ENCODE measurements around the gene OTOA. TPM values are rescaled to one million over a fixed set of nuclear protein-coding genes. Genes with fewer than 3 reads are reported as not detected.

The OTOA gene
- total and polyA plus RNA-seq, 2 of the 13 experiments (the other 11 are each of a cell fraction or from before 2014, with no cell fraction given) = 0.05 to 0.15 TPM

DNA sequence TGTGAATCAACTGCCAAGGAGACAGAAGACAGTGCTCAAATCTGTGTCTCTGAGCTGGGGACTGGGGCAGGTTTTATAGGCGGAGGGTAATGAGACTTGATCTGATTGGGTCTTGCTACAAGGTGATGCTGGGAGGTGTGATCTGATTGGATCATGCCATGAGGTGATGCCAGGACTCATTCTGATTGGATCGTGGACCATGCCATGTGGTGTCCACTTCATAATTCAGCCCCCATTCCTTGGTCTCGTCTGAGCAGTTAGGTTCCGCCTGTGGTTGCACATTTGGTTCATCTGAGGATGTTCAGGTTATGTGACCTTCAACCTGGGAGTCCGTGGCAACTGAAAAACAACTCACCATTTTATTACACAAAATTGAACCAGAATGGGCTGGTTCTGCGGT, 41.0 kb downstream of the OTOA start:
- BruUV-seq (replicated peaks) = no TSS peak
- 39% methylated on average over 6 of the region's 6 CpGs for WGBS (ENCODE audit: low lambda C conversion rate)
- FAIRE-seq = no peak
- TF ChIP-seq ZNF331 (CRISPR knock-in tag; IDR thresholded peaks at IDR 0.05) (no peak), ZNF143 (CRISPR knock-in tag; IDR thresholded peaks at IDR 0.05) (no peak), GPN1 (CRISPR knock-in tag; IDR thresholded peaks at IDR 0.05; ENCODE audit: borderline replicate concordance) (no peak), HOXA5 (CRISPR knock-in tag; IDR thresholded peaks at IDR 0.05) (no peak), FOXJ3 (CRISPR knock-in tag; IDR thresholded peaks at IDR 0.05; ENCODE audit: borderline replicate concordance) (no peak), STAG1 (CRISPR knock-in tag; IDR thresholded peaks at IDR 0.05) (no peak), RELA (CRISPR knock-in tag; IDR thresholded peaks at IDR 0.05) (no peak), ZZZ3 (CRISPR knock-in tag; IDR thresholded peaks at IDR 0.05; ENCODE audit: borderline replicate concordance) (no peak), HNF4G (IDR thresholded peaks at IDR 0.05; ENCODE audit: borderline replicate concordance, low read depth, low read length) (no peak), HNF4G (CRISPR knock-in tag; IDR thresholded peaks at IDR 0.05; ENCODE audit: borderline replicate concordance, low read depth) (no peak)
- TF ChIP-seq, protein P1, sequence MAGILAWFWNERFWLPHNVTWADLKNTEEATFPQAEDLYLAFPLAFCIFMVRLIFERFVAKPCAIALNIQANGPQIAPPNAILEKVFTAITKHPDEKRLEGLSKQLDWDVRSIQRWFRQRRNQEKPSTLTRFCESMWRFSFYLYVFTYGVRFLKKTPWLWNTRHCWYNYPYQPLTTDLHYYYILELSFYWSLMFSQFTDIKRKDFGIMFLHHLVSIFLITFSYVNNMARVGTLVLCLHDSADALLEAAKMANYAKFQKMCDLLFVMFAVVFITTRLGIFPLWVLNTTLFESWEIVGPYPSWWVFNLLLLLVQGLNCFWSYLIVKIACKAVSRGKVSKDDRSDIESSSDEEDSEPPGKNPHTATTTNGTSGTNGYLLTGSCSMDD (CRISPR knock-in tag; IDR thresholded peaks at IDR 0.05) = no peak
- TF ChIP-seq, protein P2, sequence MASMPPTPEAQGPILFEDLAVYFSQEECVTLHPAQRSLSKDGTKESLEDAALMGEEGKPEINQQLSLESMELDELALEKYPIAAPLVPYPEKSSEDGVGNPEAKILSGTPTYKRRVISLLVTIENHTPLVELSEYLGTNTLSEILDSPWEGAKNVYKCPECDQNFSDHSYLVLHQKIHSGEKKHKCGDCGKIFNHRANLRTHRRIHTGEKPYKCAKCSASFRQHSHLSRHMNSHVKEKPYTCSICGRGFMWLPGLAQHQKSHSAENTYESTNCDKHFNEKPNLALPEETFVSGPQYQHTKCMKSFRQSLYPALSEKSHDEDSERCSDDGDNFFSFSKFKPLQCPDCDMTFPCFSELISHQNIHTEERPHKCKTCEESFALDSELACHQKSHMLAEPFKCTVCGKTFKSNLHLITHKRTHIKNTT (CRISPR knock-in tag; IDR thresholded peaks at IDR 0.05) = no peak
- TF ChIP-seq, protein P3, sequence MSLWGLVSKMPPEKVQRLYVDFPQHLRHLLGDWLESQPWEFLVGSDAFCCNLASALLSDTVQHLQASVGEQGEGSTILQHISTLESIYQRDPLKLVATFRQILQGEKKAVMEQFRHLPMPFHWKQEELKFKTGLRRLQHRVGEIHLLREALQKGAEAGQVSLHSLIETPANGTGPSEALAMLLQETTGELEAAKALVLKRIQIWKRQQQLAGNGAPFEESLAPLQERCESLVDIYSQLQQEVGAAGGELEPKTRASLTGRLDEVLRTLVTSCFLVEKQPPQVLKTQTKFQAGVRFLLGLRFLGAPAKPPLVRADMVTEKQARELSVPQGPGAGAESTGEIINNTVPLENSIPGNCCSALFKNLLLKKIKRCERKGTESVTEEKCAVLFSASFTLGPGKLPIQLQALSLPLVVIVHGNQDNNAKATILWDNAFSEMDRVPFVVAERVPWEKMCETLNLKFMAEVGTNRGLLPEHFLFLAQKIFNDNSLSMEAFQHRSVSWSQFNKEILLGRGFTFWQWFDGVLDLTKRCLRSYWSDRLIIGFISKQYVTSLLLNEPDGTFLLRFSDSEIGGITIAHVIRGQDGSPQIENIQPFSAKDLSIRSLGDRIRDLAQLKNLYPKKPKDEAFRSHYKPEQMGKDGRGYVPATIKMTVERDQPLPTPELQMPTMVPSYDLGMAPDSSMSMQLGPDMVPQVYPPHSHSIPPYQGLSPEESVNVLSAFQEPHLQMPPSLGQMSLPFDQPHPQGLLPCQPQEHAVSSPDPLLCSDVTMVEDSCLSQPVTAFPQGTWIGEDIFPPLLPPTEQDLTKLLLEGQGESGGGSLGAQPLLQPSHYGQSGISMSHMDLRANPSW (CRISPR knock-in tag; IDR thresholded peaks at IDR 0.05; ENCODE audit: borderline replicate concordance) = no peak
- TF ChIP-seq, protein P4, sequence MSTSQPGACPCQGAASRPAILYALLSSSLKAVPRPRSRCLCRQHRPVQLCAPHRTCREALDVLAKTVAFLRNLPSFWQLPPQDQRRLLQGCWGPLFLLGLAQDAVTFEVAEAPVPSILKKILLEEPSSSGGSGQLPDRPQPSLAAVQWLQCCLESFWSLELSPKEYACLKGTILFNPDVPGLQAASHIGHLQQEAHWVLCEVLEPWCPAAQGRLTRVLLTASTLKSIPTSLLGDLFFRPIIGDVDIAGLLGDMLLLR (CRISPR knock-in tag; IDR thresholded peaks at IDR 0.05) = no peak
- TF ChIP-seq, protein P5, sequence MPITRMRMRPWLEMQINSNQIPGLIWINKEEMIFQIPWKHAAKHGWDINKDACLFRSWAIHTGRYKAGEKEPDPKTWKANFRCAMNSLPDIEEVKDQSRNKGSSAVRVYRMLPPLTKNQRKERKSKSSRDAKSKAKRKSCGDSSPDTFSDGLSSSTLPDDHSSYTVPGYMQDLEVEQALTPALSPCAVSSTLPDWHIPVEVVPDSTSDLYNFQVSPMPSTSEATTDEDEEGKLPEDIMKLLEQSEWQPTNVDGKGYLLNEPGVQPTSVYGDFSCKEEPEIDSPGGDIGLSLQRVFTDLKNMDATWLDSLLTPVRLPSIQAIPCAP (CRISPR knock-in tag; IDR thresholded peaks at IDR 0.05; ENCODE audit: low read depth) = no peak
- TF ChIP-seq, protein P6, sequence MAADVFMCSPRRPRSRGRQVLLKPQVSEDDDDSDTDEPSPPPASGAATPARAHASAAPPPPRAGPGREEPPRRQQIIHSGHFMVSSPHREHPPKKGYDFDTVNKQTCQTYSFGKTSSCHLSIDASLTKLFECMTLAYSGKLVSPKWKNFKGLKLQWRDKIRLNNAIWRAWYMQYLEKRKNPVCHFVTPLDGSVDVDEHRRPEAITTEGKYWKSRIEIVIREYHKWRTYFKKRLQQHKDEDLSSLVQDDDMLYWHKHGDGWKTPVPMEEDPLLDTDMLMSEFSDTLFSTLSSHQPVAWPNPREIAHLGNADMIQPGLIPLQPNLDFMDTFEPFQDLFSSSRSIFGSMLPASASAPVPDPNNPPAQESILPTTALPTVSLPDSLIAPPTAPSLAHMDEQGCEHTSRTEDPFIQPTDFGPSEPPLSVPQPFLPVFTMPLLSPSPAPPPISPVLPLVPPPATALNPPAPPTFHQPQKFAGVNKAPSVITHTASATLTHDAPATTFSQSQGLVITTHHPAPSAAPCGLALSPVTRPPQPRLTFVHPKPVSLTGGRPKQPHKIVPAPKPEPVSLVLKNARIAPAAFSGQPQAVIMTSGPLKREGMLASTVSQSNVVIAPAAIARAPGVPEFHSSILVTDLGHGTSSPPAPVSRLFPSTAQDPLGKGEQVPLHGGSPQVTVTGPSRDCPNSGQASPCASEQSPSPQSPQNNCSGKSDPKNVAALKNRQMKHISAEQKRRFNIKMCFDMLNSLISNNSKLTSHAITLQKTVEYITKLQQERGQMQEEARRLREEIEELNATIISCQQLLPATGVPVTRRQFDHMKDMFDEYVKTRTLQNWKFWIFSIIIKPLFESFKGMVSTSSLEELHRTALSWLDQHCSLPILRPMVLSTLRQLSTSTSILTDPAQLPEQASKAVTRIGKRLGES (CRISPR knock-in tag; IDR thresholded peaks at IDR 0.05; ENCODE audit: borderline replicate concordance) = no peak

More for the DNA sequence above, 41.0 kb downstream of the OTOA start:
- intact Hi-C loops (cut with micrococcal nuclease; ENCODE audit: unreplicated experiment) (no loop called here), in situ Hi-C loops (cut with HindIII; ENCODE audit: extremely low pct_ligation_motif_present, low pct_unique_long_range_greater_than_20kb) (loop anchor here (5.0 kb wide), 1 partner anchor 47 kb away; no protein-coding TSS in a partner anchor)
- Histone ChIP-seq H2AFZ (ENCODE audit: low read length) (no peak overlapping the region), H3K27ac (ENCODE audit: extremely low read length, insufficient read depth, low read length) (no peak overlapping the region), H3K4me2 (ENCODE audit: low read depth, low read length) (no peak overlapping the region), H4K20me1 (ENCODE audit: insufficient read depth, low read length) (no peaks in the 10 kb centered on the region), H3K79me2 (ENCODE audit: insufficient read depth, low read length) (no peaks in the 10 kb centered on the region), H3K9me3 (ENCODE audit: low read length) (no peaks in the 10 kb centered on the region), H3K4me1 (ENCODE audit: insufficient read depth, low read length) (no peaks in the 10 kb centered on the region), H3K4me3 (replicated peaks in 1 of 3; ENCODE audit: insufficient read depth in 1 of 3, low read depth in 2 of 3, low read length in 3 of 3) (no peak overlapping the region), H3K27me3 (ENCODE audit: control insufficient read depth in 1 of 2, insufficient read depth in 2 of 2, low read length in 2 of 2) (peaks cover 2 to 28% of the 10 kb centered on the region in 2 experiments; a peak in 4 of 5 replicates), H3K36me3 (replicated peaks in 1 of 2; ENCODE audit: control insufficient read depth in 1 of 2, insufficient read depth in 2 of 2, low read length in 2 of 2) (no peaks in the 10 kb centered on the region), H3K9ac (ENCODE audit: insufficient read depth, low read depth, low read length) (no peak overlapping the region)
- POLR2A ChIA-PET = no interaction called here
- CTCF ChIA-PET (ENCODE audit: low intra/inter-chr PET ratio, low total read pairs) = no interaction called here
- no peak; the same call in 2 of the 3 replicates for ATAC-seq
- DNase-seq (ENCODE audit: low spot score) = no peak
